GM12878 (cell line): ENCODE data around the gene IBTK. TPM values are rescaled to one million over a fixed set of nuclear protein-coding genes. Genes with fewer than 3 reads are reported as not detected.

Experiments used
- ATAC-seq: fragments of 200-7000 bp; cut with Tn5 transposase; 3 replicates; pipeline ENCODE4 v1.9.1; 2020; ENCODE audit warnings: mild to moderate bottlenecking, moderate library complexity
- BruUV-seq: library from RNA; stranded (reverse); fragments of 400-500 nt; replicated peaks from 2 replicates; lab custom pipeline; 2021; lab: Mats Ljungman, UMichigan
- CTCF ChIA-PET: fragments of 300-600 bp; sonication (Branson Sonifier 250); formaldehyde crosslinking; extraction: SDS; loops from one replicate; lab custom pipeline; 2021; ENCODE audit warnings: inconsistent platforms; lab: Yijun Ruan, JAX
- POLR2A ChIA-PET: fragments of 350-600 bp; formaldehyde crosslinking; extraction: SDS; loops from one replicate; lab custom pipeline; 2021; ENCODE audit warnings: inconsistent platforms; lab: Charles Lee
- RAD21 ChIA-PET: fragments of 300-600 bp; sonication (Branson Sonifier 250); formaldehyde crosslinking; loops from one replicate; lab custom pipeline; 2023; ENCODE audit warnings: antibody characterized with exemption; ENCODE audit not compliant: unreplicated experiment; lab: Charles Lee
- SMC1A ChIA-PET: fragments of 300-600 bp; sonication (Branson Sonifier 250); formaldehyde crosslinking; loops from one replicate; lab custom pipeline; 2023; ENCODE audit not compliant: unreplicated experiment, uncharacterized antibody; lab: Charles Lee
- DNase-seq: peaks from one replicate; pipeline ENCODE4 v3.0.0-alpha.2; 2011; ENCODE audit warnings: low read depth, low spot score
- FAIRE-seq: peaks from 3 replicates; lab custom pipeline; 2011; peaks lifted over from hg19 to GRCh38; lab: Jason Lieb, UNC
- H2AFZ ChIP-seq: 2 replicates; pipeline ENCODE4 v1.6.0; 2011; ENCODE audit warnings: low read depth, low read length, control low read depth; ENCODE audit not compliant: control insufficient read depth
- H3K27ac ChIP-seq: 2 replicates; pipeline ENCODE4 v1.5.1; 2011; ENCODE audit warnings: control low read depth; ENCODE audit not compliant: control insufficient read depth, insufficient read depth
- H3K27me3 ChIP-seq, 2 experiments: replicated peaks in 1 of 2; 2 replicates each; pipeline versions ENCODE4 v1.6.0 to v1.6.1; 2011; ENCODE audit warnings: low read length in 1 of 2; ENCODE audit not compliant: control insufficient read depth in 2 of 2, insufficient read depth in 2 of 2
- H3K36me3 ChIP-seq, 2 experiments: 2 replicates each; pipeline ENCODE4 v1.5.1; 2011; ENCODE audit warnings: low read length in 1 of 2; ENCODE audit not compliant: control insufficient read depth in 2 of 2, insufficient read depth in 2 of 2
- H3K4me1 ChIP-seq: 2 replicates; pipeline ENCODE4 v1.6.1; 2011; ENCODE audit warnings: mild to moderate bottlenecking, low read length, moderate library complexity, mixed read lengths; ENCODE audit not compliant: control insufficient read depth, insufficient read depth
- H3K4me2 ChIP-seq: 2 replicates; pipeline ENCODE4 v1.6.0; 2011; ENCODE audit warnings: control low read depth; ENCODE audit not compliant: control insufficient read depth, insufficient read depth
- H3K4me3 ChIP-seq: fragments of 200-600 bp; sonication (generic); 2 replicates; pipeline ENCODE4 v1.5.1; 2016
- H3K79me2 ChIP-seq: 2 replicates; pipeline ENCODE4 v1.6.0; 2011; ENCODE audit warnings: low read length; ENCODE audit not compliant: control insufficient read depth, insufficient read depth
- H3K9ac ChIP-seq: 2 replicates; pipeline ENCODE4 v1.8.0; 2011; ENCODE audit warnings: low read length, control low read depth, mixed read lengths; ENCODE audit not compliant: control insufficient read depth, insufficient read depth
- H3K9me3 ChIP-seq: replicated peaks from 3 replicates; pipeline ENCODE4 v1.5.1; 2011; ENCODE audit warnings: mild to moderate bottlenecking, low read length; ENCODE audit not compliant: control insufficient read depth, insufficient read depth
- H4K20me1 ChIP-seq: 2 replicates; pipeline ENCODE4 v1.6.0; 2011; ENCODE audit not compliant: control insufficient read depth, insufficient read depth
- EZH2 ChIP-seq: IDR thresholded peaks from 2 replicates; pipeline ENCODE4 v1.6.1; 2012; ENCODE audit warnings: low read depth, mild to moderate bottlenecking, control low read depth, inconsistent platforms, low read length, borderline replicate concordance; ENCODE audit not compliant: control insufficient read depth
- IKZF2 ChIP-seq, 2 experiments: fragments of 450-650 bp; IDR thresholded peaks; 2 replicates each; pipeline ENCODE4 v1.6.1; 2017; ENCODE audit warnings: mild to moderate bottlenecking in 2 of 2, moderate library complexity in 2 of 2
- MAX ChIP-seq: IDR thresholded peaks from 2 replicates; pipeline ENCODE4 v1.6.1; 2012; ENCODE audit warnings: low read depth, low read length, improper control_type of control experiment
- NR2C1 ChIP-seq: fragments of 450-650 bp; IDR thresholded peaks from 2 replicates; pipeline ENCODE4 v1.6.1; 2017; ENCODE audit warnings: antibody characterized with exemption, mild to moderate bottlenecking, moderate library complexity
- SRF ChIP-seq, 2 experiments: IDR thresholded peaks; 2 replicates each; pipeline ENCODE4 v1.6.1; 2011; ENCODE audit warnings: low read depth in 2 of 2, low read length in 2 of 2, mild to moderate bottlenecking in 1 of 2, moderate library complexity in 1 of 2
- STAT1 ChIP-seq: fragments of 450-650 bp; conservative IDR thresholded peaks from 2 replicates; pipeline ENCODE4 v1.6.1; 2014; ENCODE audit warnings: antibody characterized with exemption, mild to moderate bottlenecking
- YY1 ChIP-seq: IDR thresholded peaks from 2 replicates; pipeline ENCODE4 v1.6.1; 2011; ENCODE audit warnings: low read depth, mild to moderate bottlenecking, low read length
- WGBS: methylation state at CpG from one replicate; pipeline ENCODE4 v1.1.6; 2016; ENCODE audit warnings: low lambda C conversion rate; ENCODE audit not compliant: insufficient replicate concordance, insufficient coverage; ENCODE audit errors: missing lambda C conversion rate; 5-methylcytosine and 5-hydroxymethylcytosine counted together
- in situ Hi-C: fragments of 300-500 bp; cut with MboI; formaldehyde crosslinking; loops from 9 replicates; pipeline ENCODE4 v1.14.3; 2018; ENCODE audit warnings: mixed read lengths
- intact Hi-C: fragments of 100-400 bp; cut with micrococcal nuclease; formaldehyde crosslinking; loops from one replicate; pipeline ENCODE4 v1.14.2; 2022; ENCODE audit not compliant: unreplicated experiment
- polyA plus RNA-seq, 11 experiments: library from polyadenylated mRNA; depleted of rRNA in 4 of 11; unstranded in 6 of 11; stranded (reverse) in 5 of 11; fragments of >200 nt; fragmentation: Nextera tagmentation in 4 of 11; fragmentation: Illumina TruSeq in 1 of 11; extraction: Ambion mirVana in 4 of 11; extraction: Trizol in 1 of 11; gene quantifications; 1 replicate in 1 of 11; 2 replicates in 10 of 11; pipeline versions ENCODE4 v1.2.1 to v1.2.3, GENCODE V29; 2011 to 2016; ENCODE audit warnings: inconsistent platforms in 2 of 11, missing spikeins in 2 of 11, low read depth in 1 of 11
- total RNA-seq, 4 experiments: library from RNA; depleted of rRNA in 3 of 4; stranded (reverse); fragments of >200 nt in 3 of 4; fragmentation: Illumina TruSeq in 1 of 4; extraction: Trizol in 1 of 4; gene quantifications; 2 replicates each; pipeline versions ENCODE4 v1.2.1 to v1.2.3, GENCODE V29; 2013 to 2021
- TF ChIP-seq, protein P1 (sequence below): fragments of 450-650 bp; IDR thresholded peaks from 2 replicates; pipeline ENCODE4 v1.6.1; 2017; ENCODE audit warnings: mild to moderate bottlenecking, moderate library complexity

IBTK gene
- total and polyA plus RNA-seq, 10 of the 15 experiments (the other 5 are each of a cell fraction or from before 2014, with no cell fraction given), result 12.0 to 32.1 (median 20.9) TPM

- peak overlapping the region; percentile 96 for H2AFZ ChIP-seq
- SMC1A ChIA-PET, result interaction anchor here (1.0 to 1.5 kb wide), 5 partner anchors 11 to 819 kb away, joined by 3 to 5 read pairs (median 4); partner anchors contain the start of gene DOP1A
- H3K36me3 ChIP-seq, result no peaks in the 10 kb centered on the region
- H3K4me3 ChIP-seq, result peak overlapping the region; percentile 76
- no peak for TF ChIP-seq YY1
- 0 out of 2 replicates have a peak, but pooled peaks have one; percentile 7 for TF ChIP-seq STAT1
- 0 out of 4 replicates have a peak, but pooled peaks of 1 of the 2 experiments have one; percentile 22 for TF ChIP-seq SRF (IDR thresholded peaks at IDR 0.05; ENCODE audit: low read depth in 2 of 2, low read length in 2 of 2)
- no peak for TF ChIP-seq MAX
- TF ChIP-seq IKZF2 (IDR thresholded peaks at IDR 0.05), result no peak
- no peak for TF ChIP-seq EZH2
- TF ChIP-seq, protein P1, sequence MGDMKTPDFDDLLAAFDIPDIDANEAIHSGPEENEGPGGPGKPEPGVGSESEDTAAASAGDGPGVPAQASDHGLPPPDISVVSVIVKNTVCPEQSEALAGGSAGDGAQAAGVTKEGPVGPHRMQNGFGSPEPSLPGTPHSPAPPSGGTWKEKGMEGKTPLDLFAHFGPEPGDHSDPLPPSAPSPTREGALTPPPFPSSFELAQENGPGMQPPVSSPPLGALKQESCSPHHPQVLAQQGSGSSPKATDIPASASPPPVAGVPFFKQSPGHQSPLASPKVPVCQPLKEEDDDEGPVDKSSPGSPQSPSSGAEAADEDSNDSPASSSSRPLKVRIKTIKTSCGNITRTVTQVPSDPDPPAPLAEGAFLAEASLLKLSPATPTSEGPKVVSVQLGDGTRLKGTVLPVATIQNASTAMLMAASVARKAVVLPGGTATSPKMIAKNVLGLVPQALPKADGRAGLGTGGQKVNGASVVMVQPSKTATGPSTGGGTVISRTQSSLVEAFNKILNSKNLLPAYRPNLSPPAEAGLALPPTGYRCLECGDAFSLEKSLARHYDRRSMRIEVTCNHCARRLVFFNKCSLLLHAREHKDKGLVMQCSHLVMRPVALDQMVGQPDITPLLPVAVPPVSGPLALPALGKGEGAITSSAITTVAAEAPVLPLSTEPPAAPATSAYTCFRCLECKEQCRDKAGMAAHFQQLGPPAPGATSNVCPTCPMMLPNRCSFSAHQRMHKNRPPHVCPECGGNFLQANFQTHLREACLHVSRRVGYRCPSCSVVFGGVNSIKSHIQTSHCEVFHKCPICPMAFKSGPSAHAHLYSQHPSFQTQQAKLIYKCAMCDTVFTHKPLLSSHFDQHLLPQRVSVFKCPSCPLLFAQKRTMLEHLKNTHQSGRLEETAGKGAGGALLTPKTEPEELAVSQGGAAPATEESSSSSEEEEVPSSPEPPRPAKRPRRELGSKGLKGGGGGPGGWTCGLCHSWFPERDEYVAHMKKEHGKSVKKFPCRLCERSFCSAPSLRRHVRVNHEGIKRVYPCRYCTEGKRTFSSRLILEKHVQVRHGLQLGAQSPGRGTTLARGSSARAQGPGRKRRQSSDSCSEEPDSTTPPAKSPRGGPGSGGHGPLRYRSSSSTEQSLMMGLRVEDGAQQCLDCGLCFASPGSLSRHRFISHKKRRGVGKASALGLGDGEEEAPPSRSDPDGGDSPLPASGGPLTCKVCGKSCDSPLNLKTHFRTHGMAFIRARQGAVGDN, result 0 out of 2 replicates have a peak, but pooled peaks have one; percentile 28
- TF ChIP-seq NR2C1, result no peak
- peak overlapping the region; percentile 82 for H3K4me2 ChIP-seq
- RAD21 ChIA-PET, result interaction anchor here (1.0 to 2.9 kb wide), 2 partner anchors 804 to 818 kb away, joined by 3 to 20 read pairs; partner anchors contain the start of genes DOP1A and UBE3D
- no peaks in the 10 kb centered on the region for H3K9me3 ChIP-seq
- no peak for DNase-seq
- ATAC-seq, result peak; percentile 44
- no TSS peak for BruUV-seq
- in situ Hi-C loops (loop anchor here (5.0 to 10.0 kb wide), 2 partner anchors 809 to 956 kb away; no protein-coding TSS in a partner anchor), intact Hi-C loops (loop anchor here (10.0 kb wide), 1 partner anchor 946 kb away; the partner anchor contains the start of genes PGM3 and RWDD2A)
- CTCF ChIA-PET, result interaction anchor here (0.6 to 4.0 kb wide), 7 partner anchors 8 to 818 kb away, joined by 3 to 39 read pairs (median 5); partner anchors contain the start of genes DOP1A and UBE3D
- POLR2A ChIA-PET, result interaction anchor here (0.6 to 1.5 kb wide), 4 partner anchors 10 to 172 kb away, joined by 3 to 5 read pairs (median 4); no protein-coding TSS in a partner anchor
- H3K27ac ChIP-seq, result peak overlapping the region; percentile 76
- FAIRE-seq, result no peak
- no peaks in the 10 kb centered on the region for H4K20me1 ChIP-seq
- peaks cover 6% of the 10 kb centered on the region; the same call in 1 of the 2 replicates for H3K4me1 ChIP-seq
- under 1% methylated on average over 10 of the region's 10 CpGs for WGBS
- no peaks in the 10 kb centered on the region for H3K27me3 ChIP-seq
- H3K79me2 ChIP-seq, result peaks cover 43% of the 10 kb centered on the region
- peak overlapping the region; percentile 81 for H3K9ac ChIP-seq
Measured at GRCh38 chr6:82248273-82248735, 760 bp upstream of the IBTK start.
